ENCODE results near the gene NUPR1.
"Not testable (repeated sequence)": the region's sequence is repeated elsewhere in the genome, so short reads cannot be mapped to it uniquely, and the experiment has no call there.

Gene NUPR1

GRCh38 chr16:28532940-28533647 lies 5.7 kb downstream of the NUPR1 start:
- Histone ChIP-seq H3K4me1 (ENCODE audit: insufficient read depth, low read length) (peaks cover 34% of the 10 kb centered on the region), H3K9ac (ENCODE audit: low read length) (no peak overlapping the region), H3K27me3 (ENCODE audit: control insufficient read depth in 1 of 2, insufficient read depth in 2 of 2, low read length in 2 of 2) (no peaks in the 10 kb centered on the region), H3K27ac (ENCODE audit: low read depth, low read length) (no peak overlapping the region), H3K9me3 (ENCODE audit: low read length) (no peaks in the 10 kb centered on the region), H3K4me3 (ENCODE audit: low read depth in 1 of 2, low read length in 2 of 2) (no peak overlapping the region), H3K36me3 (ENCODE audit: insufficient read depth, low read length) (peaks cover 21% of the 10 kb centered on the region)

GRCh38 chr16:28531777-28532744 lies 6.7 kb downstream of the NUPR1 start:
- no peak overlapping the region for H3K9ac ChIP-seq (ENCODE audit: low read length)
- H3K36me3 ChIP-seq (ENCODE audit: insufficient read depth, low read length) = peaks cover 15% of the 10 kb centered on the region
- no peaks in the 10 kb centered on the region for H3K9me3 ChIP-seq (ENCODE audit: low read length)
- H3K27ac ChIP-seq (ENCODE audit: low read depth, low read length) = no peak overlapping the region
- H3K4me3 ChIP-seq (ENCODE audit: low read depth in 1 of 2, low read length in 2 of 2) = no peak overlapping the region
- peaks cover 29% of the 10 kb centered on the region for H3K4me1 ChIP-seq (ENCODE audit: insufficient read depth, low read length)
- no peaks in the 10 kb centered on the region for H3K27me3 ChIP-seq (ENCODE audit: control insufficient read depth in 1 of 2, insufficient read depth in 2 of 2, low read length in 2 of 2)

- Histone ChIP-seq H3K9me3 (ENCODE audit: low read length) (no peaks in the 10 kb centered on the region), H3K9ac (ENCODE audit: low read length) (no peak overlapping the region), H3K36me3 (ENCODE audit: insufficient read depth, low read length) (peaks cover 2% of the 10 kb centered on the region), H3K4me3 (ENCODE audit: low read depth in 1 of 2, low read length in 2 of 2) (no peak overlapping the region), H3K27me3 (ENCODE audit: control insufficient read depth in 1 of 2, insufficient read depth in 2 of 2, low read length in 2 of 2) (no peaks in the 10 kb centered on the region), H3K4me1 (ENCODE audit: insufficient read depth, low read length) (peaks cover 16% of the 10 kb centered on the region), H3K27ac (ENCODE audit: low read depth, low read length) (no peak overlapping the region)
These were observed 9.7 kb downstream of the NUPR1 start for GRCh38 chr16:28529124-28529523.

- Histone ChIP-seq H3K9me3 (ENCODE audit: low read length) (no peaks in the 10 kb centered on the region), H3K36me3 (ENCODE audit: insufficient read depth, low read length) (no peaks in the 10 kb centered on the region), H3K27me3 (ENCODE audit: control insufficient read depth in 1 of 2, insufficient read depth in 2 of 2, low read length in 2 of 2) (no peaks in the 10 kb centered on the region), H3K4me1 (ENCODE audit: insufficient read depth, low read length) (peaks cover 23% of the 10 kb centered on the region), H3K9ac (ENCODE audit: low read length) (no peak overlapping the region), H3K27ac (ENCODE audit: low read depth, low read length) (no peak overlapping the region), H3K4me3 (ENCODE audit: low read depth in 1 of 2, low read length in 2 of 2) (no peak overlapping the region)
These were observed 10.3 kb downstream of the NUPR1 start for GRCh38 chr16:28528463-28528867.

GRCh38 chr16:28527985-28528384 lies 10.8 kb downstream of the NUPR1 start:
- Histone ChIP-seq H3K9ac (ENCODE audit: low read length) (no peak overlapping the region), H3K9me3 (ENCODE audit: low read length) (no peaks in the 10 kb centered on the region), H3K4me1 (ENCODE audit: insufficient read depth, low read length) (peaks cover 19% of the 10 kb centered on the region), H3K27ac (ENCODE audit: low read depth, low read length) (no peak overlapping the region), H3K36me3 (ENCODE audit: insufficient read depth, low read length) (no peaks in the 10 kb centered on the region), H3K4me3 (ENCODE audit: low read depth in 1 of 2, low read length in 2 of 2) (no peak overlapping the region), H3K27me3 (ENCODE audit: control insufficient read depth in 1 of 2, insufficient read depth in 2 of 2, low read length in 2 of 2) (no peaks in the 10 kb centered on the region)

GRCh38 chr16:28527100-28527785 lies 11.5 kb downstream of the NUPR1 start:
- peaks cover 12% of the 10 kb centered on the region for H3K4me1 ChIP-seq (ENCODE audit: insufficient read depth, low read length)
- H3K27ac ChIP-seq (ENCODE audit: low read depth, low read length); H3K36me3 ChIP-seq (ENCODE audit: insufficient read depth, low read length); H3K9me3 ChIP-seq (ENCODE audit: low read length); H3K27me3 ChIP-seq (ENCODE audit: control insufficient read depth in 1 of 2, insufficient read depth in 2 of 2, low read length in 2 of 2); H3K9ac ChIP-seq (ENCODE audit: low read length); H3K4me3 ChIP-seq (ENCODE audit: low read depth in 1 of 2, low read length in 2 of 2): not testable (repeated sequence)

- Histone ChIP-seq H3K4me1 (ENCODE audit: insufficient read depth, low read length) (peaks cover 11% of the 10 kb centered on the region), H3K9me3 (ENCODE audit: low read length) (no peaks in the 10 kb centered on the region), H3K4me3 (ENCODE audit: low read depth in 1 of 2, low read length in 2 of 2) (no peak overlapping the region), H3K27me3 (ENCODE audit: control insufficient read depth in 1 of 2, insufficient read depth in 2 of 2, low read length in 2 of 2) (no peaks in the 10 kb centered on the region), H3K27ac (ENCODE audit: low read depth, low read length) (no peak overlapping the region), H3K36me3 (ENCODE audit: insufficient read depth, low read length) (no peaks in the 10 kb centered on the region), H3K9ac (ENCODE audit: low read length) (no peak overlapping the region)
These were observed 12.3 kb downstream of the NUPR1 start for GRCh38 chr16:28526201-28527099.

- no peaks in the 10 kb centered on the region for H3K36me3 ChIP-seq (ENCODE audit: insufficient read depth, low read length)
- H3K9me3 ChIP-seq (ENCODE audit: low read length) = no peaks in the 10 kb centered on the region
- no peaks in the 10 kb centered on the region for H3K27me3 ChIP-seq (ENCODE audit: control insufficient read depth in 1 of 2, insufficient read depth in 2 of 2, low read length in 2 of 2)
- peaks cover 11% of the 10 kb centered on the region for H3K4me1 ChIP-seq (ENCODE audit: insufficient read depth, low read length)
- H3K9ac ChIP-seq (ENCODE audit: low read length) = no peak overlapping the region
- H3K27ac ChIP-seq (ENCODE audit: low read depth, low read length) = no peak overlapping the region
- no peak overlapping the region for H3K4me3 ChIP-seq (ENCODE audit: low read depth in 1 of 2, low read length in 2 of 2)
These were observed 14.0 kb downstream of the NUPR1 start for GRCh38 chr16:28524681-28525171.

- Histone ChIP-seq H3K36me3 (ENCODE audit: insufficient read depth, low read length) (no peaks in the 10 kb centered on the region), H3K27ac (ENCODE audit: low read depth, low read length) (no peak overlapping the region), H3K27me3 (ENCODE audit: control insufficient read depth in 1 of 2, insufficient read depth in 2 of 2, low read length in 2 of 2) (no peaks in the 10 kb centered on the region)
These were observed 16.0 kb downstream of the NUPR1 start for GRCh38 chr16:28522792-28523191.

GRCh38 chr16:28521436-28521835 lies 17.3 kb downstream of the NUPR1 start:
- Histone ChIP-seq H3K27me3 (ENCODE audit: control insufficient read depth in 1 of 2, insufficient read depth in 2 of 2, low read length in 2 of 2) (no peaks in the 10 kb centered on the region), H3K4me3 (ENCODE audit: low read depth in 1 of 2, low read length in 2 of 2) (no peak overlapping the region), H3K4me1 (ENCODE audit: insufficient read depth, low read length) (peaks cover 11% of the 10 kb centered on the region), H3K9ac (ENCODE audit: low read length) (no peak overlapping the region), H3K27ac (ENCODE audit: low read depth, low read length) (no peak overlapping the region), H3K9me3 (ENCODE audit: low read length) (no peaks in the 10 kb centered on the region), H3K36me3 (ENCODE audit: insufficient read depth, low read length) (no peaks in the 10 kb centered on the region)

More at GRCh38 chr16:28522792-28523191, 16.0 kb downstream of the NUPR1 start:
- H3K4me1 ChIP-seq (ENCODE audit: insufficient read depth, low read length) = peaks cover 11% of the 10 kb centered on the region
- H3K4me3 ChIP-seq (ENCODE audit: low read depth in 1 of 2, low read length in 2 of 2) = no peak overlapping the region
- H3K9ac ChIP-seq (ENCODE audit: low read length) = no peak overlapping the region
- H3K9me3 ChIP-seq (ENCODE audit: low read length) = no peaks in the 10 kb centered on the region
